NCI-H187 treated with DMSO at 0.1 percent for 48 hours (cell line): ENCODE results near the gene PHF23.
"Not testable (repeated sequence)": the region's sequence is repeated elsewhere in the genome, so short reads cannot be mapped to it uniquely, and the experiment has no call there.

Source experiments
- DNase-seq: peaks from one replicate; lab custom pipeline; 2025; lab: John Stamatoyannopoulos, UW

PHF23 gene

DNA sequence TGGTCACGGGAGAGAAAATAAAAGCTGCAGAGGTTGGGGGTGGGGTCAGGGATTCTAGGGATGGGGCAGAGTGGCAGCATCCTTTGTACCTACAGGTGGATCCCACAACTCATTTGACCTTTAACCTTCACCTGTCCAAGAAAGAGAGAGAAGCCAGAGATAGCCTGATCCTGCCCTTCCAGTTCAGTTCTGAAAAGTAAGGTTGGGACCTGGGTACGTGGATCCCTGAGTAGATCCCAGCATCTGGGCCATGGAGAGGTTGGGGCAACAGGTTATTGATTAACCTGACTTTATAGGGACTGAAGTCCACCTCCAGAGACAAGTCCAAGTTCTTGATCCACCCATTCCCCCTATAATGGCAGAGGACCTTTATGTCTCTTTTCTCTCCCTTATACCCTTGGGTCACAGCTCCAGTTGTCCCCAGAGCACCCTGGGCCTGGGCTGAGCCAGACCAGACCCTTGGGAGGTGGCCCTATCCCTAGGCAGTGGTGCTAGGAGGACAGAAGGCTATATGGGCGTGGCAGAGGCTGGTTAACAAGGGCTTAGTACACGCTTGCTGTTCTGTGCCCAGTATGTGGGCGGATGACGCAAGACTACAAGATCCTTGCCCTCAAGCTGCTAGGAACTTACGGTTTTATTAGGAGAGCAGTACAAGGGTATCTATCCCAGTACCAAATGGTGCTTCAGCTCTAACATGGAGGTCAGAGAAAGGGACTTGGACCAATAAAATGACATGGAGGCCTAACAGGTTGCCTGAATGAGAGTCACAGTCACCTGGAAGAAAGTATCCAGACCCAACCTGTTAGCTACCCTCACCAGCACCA is 19.7 kb upstream of the PHF23 start:
- no peak for DNase-seq

DNA sequence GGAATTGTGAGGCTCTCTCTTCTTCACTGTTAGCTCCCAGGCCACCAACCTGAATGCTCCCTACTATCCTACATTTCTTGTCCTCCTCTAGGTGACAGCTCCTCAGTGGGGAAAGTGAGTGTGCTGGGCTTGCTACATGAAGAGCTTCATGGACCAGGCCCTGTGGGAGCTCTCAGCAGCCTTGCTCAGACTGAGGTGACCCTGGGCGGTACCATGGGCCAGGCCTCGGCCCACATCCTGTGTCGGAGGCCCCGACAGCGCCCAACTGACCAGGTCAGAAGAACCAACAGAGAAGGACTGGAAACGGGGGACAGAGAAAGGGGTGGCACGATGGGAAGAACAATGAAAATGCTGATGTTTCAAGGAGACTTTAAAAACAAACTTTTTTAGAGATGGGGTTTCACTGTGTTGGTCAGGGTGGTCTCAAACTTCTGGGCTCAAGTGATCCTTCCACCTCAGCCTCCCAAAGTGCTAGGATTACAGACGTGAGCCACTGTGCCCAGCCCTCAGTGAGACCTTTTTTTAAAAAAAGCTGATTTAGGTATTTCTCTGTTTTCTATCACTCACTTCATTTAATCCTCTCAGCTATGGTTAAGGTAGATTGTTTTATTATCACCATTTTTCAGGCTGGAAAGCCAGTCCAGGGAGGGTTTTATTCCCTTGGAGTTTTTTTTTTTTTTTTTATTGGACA is 17.7 kb upstream of the PHF23 start:
- no peak for DNase-seq

DNA sequence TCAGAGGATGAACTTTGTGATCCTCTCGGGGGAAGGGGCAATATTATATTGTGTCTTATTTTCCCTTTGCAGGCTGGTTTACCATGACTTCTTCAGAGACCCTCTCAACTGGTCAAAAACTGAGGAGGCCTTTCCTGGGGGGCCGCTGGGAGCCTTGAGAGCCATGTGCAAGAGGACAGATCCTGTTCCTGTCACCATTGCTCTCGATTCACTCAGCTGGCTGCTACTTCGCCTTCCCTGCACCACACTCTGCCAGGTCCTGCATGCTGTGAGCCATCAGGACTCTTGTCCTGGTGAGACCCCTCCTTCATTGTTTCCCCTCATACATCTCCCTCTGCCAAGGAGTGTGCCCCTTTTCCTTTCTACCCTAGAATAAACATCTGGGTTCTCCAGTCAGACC is 15.3 kb upstream of the PHF23 start:
- no peak for DNase-seq

DNA sequence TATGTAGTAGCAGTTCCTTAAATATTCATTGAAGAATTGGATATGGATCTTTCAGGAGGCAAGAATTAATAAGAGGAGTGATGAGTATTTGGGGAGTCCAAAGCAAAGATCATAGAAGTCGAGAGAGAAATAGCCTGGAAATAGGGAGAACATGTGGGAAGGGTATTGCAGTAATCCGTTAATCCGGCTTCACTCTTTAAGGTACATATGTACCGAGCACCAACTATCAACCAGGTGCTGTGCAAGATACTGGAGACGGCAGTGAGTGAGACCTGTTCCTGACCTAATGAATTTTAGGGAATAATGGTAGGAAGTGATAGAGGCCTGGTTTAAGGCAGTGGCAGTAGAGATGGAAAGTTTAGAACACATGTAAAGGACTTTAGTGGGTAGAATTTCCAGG is 13.8 kb upstream of the PHF23 start:
- no peak for DNase-seq

DNA sequence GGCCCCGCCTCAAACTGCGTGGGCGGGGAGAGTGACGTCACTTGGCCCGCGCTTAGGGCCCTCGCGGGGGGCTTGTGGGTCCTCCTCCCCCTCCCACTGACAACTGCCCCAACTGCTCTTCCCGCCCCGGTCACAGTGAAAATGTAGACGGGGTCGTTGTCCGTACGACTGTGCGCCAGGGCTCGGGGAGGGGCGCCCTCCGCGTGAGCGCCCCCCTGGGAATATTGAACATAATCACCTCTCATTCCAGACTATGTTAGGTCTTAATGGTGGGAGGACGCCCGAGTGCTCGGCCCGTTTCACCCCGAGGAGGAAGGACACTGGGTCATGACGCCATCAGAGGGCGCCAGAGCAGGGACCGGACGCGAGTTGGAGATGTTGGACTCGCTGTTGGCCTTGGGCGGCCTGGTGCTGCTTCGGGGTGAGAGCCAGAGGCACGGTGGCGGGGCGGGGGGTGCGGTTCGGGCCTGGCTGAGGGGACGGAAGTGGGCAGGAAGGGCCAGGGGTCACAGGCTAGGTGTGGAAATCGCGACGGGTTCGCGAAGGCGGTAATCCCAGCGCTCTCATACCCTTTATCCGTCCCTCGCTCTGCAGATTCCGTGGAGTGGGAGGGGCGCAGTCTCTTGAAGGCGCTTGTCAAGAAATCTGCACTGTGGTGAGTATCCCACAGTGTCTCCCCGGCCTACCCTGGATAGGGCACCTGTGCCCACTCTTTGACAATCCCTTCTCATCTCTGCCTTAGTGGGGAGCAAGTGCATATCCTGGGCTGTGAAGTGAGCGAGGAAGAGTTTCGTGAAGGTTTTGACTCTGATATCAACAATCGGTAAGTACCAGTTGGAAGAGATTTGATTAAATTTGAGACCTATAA is 13.2 kb upstream of the PHF23 start, which contains the start of gene ELP5:
ELP5 (plus strand) TSS at position 40 of the 868 bp plus-strand sequence; CDS start at position 376, 336 bp downstream.
- DNase-seq: no peak

DNA sequence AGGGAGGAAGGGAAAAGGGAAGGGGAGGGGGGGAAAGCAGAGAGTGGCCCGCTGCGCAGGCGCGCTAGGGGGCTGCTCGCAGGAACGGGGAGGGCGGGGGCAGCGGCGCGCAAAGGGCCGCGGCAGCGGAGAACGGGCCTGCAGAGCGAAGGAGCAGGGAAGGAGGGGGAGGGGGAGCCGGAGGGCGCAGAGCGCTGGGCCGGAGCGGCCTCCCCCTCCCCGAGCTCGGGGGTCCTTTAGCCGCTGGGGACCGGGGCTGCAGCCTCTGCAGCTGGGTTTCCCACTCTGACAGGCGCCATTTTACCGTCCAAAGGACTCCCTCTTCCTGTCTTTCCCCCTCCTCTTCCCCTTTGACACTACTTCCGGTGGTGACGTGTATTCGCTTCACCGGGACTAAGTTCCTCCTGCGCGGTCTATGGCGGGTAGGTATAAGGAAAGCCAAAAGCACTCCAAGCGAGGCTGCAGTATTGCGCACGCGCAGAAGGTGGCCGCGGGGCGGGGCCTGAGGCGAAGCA is 12.5 kb upstream of the PHF23 start, which contains the start of gene CTDNEP1:
CTDNEP1 (minus strand) TSS at position 74 of the 515 bp plus-strand sequence. CDS start 438 bp downstream, outside the sequence.
- peak; percentile 87 for DNase-seq

DNA sequence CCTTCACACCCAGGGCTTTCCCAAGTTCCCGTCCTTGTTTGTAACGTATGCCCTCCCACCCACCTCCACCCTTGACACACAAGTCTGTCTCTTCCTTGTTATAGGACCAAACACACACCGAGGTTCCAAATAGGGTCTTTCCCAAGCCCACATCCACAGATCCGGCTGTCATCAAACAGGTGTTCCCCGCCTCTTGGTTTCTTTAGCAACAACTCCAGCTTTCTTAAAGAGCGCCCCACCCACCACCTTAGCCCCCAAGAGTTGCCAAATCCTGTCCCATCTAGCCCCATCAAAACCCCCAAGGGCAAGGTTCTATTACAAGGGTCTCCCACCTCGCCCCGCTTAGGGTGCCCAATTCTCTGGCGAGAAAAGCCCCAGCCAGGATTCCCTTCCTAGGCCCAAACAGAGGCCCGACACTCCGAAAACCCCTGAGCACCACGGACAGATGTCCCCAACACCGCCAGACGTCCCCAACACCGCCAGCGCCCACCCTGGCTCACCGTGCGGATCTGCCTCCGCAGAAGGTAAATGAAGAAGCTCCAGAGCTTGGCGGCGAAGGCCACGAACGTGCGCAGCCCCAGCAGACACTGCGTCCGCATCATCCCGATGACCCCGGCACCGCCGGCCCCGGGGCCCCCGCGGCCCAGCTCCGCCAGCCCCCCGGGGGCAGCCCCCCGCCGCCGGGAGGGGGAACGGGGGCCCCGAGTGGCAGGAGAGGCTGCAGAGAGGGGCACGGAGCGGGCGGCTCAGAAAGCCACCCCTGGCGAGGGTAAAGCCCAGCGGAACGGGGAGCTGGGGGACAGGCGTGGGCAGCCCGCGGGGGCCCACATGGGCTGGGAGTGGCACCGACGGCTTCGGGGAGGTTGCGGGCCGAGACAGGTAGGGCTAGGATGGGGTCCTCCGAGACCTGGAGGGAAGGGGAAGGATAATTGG is 11.7 kb upstream of the PHF23 start:
- DNase-seq: no peak

DNA sequence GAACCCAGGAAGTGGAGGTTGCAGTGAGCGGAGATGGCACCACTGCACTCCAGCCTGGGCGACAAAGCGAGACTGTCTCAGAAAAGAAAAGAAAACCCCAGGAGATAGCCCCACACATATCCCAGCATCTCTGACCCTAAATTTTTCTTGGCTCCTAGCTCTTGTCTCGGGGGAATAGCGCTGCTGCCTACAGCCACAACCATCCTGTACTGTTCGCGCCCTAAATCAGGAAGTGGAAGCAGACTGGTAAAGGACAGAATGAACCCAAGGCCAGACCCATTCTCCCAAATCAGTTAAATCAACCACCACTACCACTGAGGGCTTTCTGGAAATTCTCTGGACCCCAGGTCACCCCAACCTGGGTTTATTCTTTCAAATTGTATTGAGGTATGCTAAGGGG is 10.6 kb upstream of the PHF23 start:
- no peak for DNase-seq

DNA sequence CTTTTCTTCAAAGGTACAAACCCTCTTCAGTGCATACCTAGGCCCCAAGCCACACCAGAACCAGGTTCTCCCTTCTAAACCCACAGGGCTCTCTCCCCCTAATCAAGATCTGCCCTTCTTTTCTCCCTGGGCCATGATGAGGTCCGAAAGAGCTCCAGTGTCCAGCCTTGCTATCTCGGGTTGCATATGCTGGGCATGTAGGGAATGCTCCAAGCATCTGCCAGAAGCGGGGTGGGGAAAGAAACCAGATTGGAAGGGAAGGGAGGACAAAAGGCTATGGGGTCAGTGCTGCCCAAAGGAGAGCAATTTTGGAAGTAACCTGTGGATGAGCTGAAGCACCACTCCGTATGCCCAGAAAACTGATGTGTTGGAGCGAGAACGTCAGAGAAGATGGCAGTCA is 10.0 kb upstream of the PHF23 start:
- DNase-seq: no peak

DNA sequence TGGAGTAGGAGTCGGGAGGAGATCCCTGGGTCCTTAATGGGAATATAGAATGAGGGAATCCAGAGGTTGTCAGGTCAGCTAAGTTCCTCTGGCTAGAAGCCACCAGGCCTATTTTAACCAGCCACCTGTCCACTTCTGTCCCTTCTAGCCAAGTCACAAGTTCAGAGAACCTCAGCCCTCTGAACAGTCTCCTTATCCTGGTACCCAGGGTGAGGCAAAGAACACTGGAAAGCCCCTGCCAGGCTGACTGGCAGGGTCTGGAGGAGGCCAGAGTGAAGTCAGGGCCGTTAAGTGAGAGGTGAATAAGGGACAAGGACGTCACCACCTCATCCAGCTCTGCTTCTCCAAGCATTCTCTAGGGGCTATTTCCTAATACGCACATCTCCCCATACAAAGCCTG is 9.5 kb upstream of the PHF23 start:
- no peak for DNase-seq

DNA sequence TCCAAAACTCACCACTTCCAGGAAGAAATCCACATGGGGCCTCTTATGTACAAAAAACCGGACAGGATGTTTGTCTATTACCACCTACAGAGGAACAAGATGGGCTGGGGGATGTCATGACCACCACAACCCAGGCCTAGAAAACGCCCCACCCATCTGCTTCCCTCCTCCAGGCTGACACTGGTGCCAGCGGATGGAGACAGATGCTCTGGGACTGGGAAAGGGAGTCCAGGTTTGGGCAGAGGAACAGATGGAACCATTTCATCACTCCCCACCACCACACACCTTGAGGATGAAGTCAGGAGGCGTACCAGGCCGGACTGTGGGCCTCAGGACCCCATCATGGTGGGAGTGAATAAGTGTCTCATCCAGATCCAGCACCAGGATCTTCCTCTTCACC is 7.5 kb upstream of the PHF23 start:
- DNase-seq: no peak

DNA sequence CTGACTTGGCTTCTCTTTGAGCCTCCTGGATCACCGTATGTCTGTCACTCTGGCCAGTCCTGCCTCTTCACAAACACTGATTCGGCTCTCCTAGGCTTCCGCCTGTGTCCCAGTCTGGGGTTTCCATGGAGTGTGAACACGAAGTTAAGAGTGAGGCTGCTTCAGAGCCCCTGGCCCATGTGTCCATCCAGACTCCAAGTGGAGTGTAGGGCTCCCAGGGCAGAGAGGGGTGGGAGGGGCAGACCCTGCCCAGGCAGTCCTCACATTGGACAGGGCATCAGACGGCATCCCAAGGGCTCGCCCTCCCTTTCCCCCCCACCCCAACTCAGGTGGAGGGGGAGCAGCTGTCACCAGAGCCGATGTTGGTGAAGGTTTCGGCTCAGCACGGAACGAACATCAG is 4.6 kb upstream of the PHF23 start:
- not testable (repeated sequence) for DNase-seq

DNA sequence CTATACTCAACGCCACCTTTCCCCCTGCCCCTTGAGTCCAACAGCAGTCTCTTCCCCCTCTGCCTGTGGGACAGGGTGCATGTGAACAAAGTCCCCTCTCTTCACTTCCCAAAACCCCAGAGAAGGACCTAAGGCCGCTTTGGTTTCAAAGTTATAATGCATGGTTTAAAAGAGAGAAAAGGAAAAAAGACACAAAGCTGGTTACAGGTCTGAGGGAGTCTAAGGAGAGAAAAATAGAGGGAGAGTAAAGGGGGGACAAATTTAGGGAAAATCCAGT is 4.1 kb upstream of the PHF23 start:
- no peak for DNase-seq

DNA sequence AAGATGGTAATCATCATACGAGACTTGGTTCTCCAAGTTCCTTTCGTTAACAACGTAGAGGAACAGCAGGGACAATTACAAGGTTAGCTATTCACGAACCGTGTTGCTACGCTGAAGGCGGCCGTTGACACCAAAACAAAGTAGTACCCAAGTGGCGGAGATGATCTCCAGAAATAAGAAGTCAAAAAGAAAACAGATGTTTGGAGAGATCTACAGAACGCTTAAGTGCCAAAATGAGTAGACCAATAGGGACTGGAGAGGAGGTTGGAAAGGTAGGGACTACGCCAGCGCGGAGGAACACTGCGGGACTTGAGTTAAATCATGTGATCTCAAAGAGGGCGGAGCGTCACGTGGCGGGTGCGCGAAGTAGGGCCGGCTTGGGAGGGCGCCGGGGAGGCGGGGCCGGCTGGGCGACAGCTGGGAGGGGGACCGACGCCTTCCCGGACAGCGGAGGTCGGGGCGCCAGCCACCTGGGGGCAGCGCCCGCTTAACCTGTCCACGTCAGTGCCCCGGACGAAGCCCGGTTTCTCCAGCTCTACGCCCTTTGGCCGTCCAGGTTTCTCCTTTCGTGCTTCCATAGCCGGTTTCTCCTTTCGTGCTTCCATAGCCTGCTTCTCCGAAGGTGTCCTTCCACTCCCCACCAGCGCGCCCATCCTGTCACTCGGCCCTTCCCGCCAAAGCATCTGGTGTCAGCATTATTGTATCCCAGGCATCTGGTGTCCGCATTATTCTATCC is 3.6 kb upstream of the PHF23 start:
- no peak for DNase-seq

DNA sequence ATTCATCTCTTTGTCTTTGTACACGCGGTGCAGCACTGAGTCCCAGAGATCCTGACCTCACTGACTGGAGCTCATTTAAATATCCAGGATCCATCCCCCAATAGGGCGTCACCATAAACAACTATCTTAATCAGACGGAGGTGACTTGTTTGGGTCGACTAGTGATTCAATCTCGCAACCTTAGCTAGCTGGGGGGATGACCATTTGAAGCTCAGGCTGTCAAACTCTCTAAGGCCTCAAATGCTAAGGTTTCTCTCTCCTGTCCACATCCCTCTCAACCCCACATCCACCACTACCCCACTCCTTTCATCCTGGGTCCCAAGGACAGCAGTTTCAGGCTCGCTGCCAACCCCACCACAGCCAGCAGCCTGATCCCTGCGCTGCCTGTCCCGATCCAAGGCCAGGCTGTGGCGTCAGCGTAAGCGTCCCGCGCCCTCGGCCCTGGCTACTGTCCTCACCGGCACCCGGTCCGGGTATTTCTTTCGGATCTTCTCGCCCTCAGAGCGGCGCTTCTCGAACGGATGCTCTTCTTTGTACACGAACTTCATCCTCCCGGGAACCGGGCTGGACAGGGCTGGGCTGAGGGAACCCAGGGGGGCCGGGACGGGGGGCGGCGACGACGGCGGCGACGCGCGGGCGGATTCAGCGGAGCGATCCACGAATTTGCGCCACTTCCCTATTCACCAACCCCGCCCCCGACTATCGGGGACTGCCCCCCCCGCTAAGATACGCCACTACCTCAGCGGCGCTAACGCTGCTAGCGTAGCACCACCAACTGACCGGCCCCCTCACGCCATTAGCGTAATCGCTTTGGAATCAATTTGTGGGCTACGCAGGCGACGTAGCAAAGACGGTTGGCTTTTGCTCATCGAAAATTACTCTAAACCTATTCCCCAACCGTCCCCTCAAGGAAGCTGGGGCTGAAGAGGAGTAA is 2.8 kb upstream of the PHF23 start, which contains the start of gene GABARAP:
GABARAP (minus strand) TSS at position 667 of the 934 bp plus-strand sequence; CDS start at position 548, 119 bp downstream.
- no peak for DNase-seq

DNA sequence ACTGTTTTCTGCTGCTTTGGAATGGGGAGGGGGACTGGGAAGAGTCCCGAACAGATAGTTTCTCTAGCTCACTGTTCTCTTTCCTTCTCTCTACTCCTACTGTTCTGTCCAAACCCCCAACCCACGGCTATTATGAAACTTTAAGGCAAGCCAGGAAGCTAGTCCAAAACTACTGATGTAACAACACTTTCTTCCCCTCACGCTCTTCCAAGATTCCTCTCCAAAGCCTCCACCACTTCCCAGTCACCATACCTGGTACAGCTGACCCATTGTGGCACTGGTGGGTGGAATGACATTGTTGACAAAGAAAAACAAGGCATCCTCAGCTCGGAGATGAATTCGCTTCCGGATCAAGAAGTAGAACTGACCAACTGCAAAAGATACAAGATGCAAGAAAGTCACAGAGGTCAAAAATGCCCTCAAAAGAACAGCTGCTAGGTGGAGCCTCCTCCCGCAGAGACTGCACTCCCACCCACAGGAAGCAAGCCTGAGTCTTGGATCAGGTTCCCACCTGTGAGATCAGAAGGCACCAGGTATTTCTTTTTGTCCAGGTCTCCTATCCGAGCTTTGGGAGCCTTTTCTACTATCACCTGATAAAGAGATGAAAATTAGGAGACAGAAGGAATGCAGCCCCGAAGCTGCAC is 2.0 kb upstream of the PHF23 start:
- DNase-seq: no peak

DNA sequence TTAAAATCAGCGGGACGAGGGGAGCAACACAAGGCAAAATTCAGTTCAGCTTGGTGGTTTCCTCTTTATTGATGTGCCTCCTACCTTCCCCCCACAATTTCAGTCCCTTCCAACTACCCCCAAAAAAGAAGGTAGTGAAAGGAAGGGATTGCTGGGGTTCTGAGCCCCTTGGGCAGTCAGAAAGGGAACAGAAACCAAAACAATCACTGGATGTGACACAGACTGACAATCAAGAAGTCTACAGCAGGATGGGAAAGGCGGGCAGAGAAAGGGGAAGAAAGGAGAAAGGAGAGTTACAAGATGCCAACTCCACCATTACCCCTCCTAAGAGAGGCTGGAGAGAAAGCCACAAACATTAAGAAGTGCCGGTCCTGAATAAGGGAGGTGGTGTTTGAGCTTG is 1.1 kb upstream of the PHF23 start:
- no peak for DNase-seq

DNA sequence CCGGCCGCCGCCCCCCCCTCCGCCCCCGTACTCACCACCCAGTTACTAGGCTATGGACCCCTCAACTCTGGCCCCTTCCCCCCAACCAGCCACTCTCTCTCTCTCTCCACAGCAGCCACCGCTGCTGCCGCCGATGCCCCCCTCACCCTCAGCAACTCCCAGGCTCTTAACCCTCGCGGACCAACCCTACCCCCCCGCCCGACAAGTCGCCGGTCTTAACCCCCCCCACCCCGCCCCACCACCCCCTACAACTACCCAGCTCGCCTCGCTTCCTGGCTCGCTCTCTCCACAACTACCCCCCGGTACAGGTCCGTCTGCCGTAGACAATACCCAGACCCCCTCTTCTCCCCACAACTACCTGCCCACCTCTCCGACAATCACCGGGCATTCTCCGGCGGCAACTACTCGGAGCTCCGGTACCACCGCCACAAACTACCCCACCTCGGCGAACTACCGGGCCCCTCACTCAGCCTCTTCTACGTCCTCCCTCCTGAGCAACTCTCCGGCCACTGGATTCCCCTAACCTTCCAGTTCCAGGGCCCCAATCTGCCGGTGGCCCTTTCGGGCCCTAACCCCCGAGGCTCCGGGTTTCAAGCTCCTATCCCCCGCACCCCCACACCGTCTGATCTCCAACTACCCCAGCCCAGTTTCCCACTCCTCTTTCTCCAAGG is 702 bp downstream of the PHF23 start:
- no peak for DNase-seq
